Skeletal muscle tissue (tissue), 4 donors: ENCODE measurements around the gene PDE4B. TPM values are rescaled to one million over a fixed set of nuclear protein-coding genes. Genes with fewer than 3 reads are reported as not detected.
A peak's percentile ranks its signal among the peaks of the same experiment; 100 is the strongest.

Experiments
- H3K27ac ChIP-seq: one replicate; pipeline ENCODE4 v1.7.0; 2013; ENCODE audit warnings: mild to moderate bottlenecking, low read depth, low read length, inconsistent platforms
- H3K27me3 ChIP-seq, 3 donors: one replicate each; pipeline ENCODE4 v1.7.0; 2013; ENCODE audit warnings: low read length in 3 of 3; ENCODE audit not compliant: control insufficient read depth in 3 of 3, insufficient read depth in 3 of 3
- H3K36me3 ChIP-seq, 3 donors: one replicate each; pipeline ENCODE4 v1.7.0; 2013; ENCODE audit warnings: low read length in 3 of 3; ENCODE audit not compliant: control insufficient read depth in 3 of 3, insufficient read depth in 3 of 3
- H3K4me1 ChIP-seq, 3 donors: one replicate each; pipeline ENCODE4 v1.7.0; 2013; ENCODE audit warnings: low read length in 3 of 3, mild to moderate bottlenecking in 3 of 3; ENCODE audit not compliant: control insufficient read depth in 3 of 3, insufficient read depth in 3 of 3
- H3K4me3 ChIP-seq, 3 donors: one replicate each; pipeline ENCODE4 v1.7.0; 2013; ENCODE audit warnings: low read length in 3 of 3
- H3K9ac ChIP-seq, 3 donors: one replicate each; pipeline ENCODE4 v1.7.0; 2013; ENCODE audit warnings: low read length in 3 of 3, mild to moderate bottlenecking in 3 of 3, moderate library complexity in 2 of 3, low read depth in 1 of 3
- H3K9me3 ChIP-seq, 3 donors: one replicate each; pipeline ENCODE4 v1.7.0; 2013; ENCODE audit warnings: low read length in 3 of 3; ENCODE audit not compliant: control insufficient read depth in 3 of 3
- total RNA-seq: library from RNA; depleted of rRNA; stranded (reverse); fragments of >200 nt; gene quantifications from one replicate; pipeline ENCODE4 v1.2.3, GENCODE V29; 2014
- donor health status: Osteomylitis.

Gene PDE4B
- total RNA-seq, 1 donor from 2014 or later, result 26.6 TPM

GRCh38 chr1:66226985-66227384 is 434.3 kb downstream of the PDE4B start:
- no peak overlapping the region for H3K27ac ChIP-seq

DNA sequence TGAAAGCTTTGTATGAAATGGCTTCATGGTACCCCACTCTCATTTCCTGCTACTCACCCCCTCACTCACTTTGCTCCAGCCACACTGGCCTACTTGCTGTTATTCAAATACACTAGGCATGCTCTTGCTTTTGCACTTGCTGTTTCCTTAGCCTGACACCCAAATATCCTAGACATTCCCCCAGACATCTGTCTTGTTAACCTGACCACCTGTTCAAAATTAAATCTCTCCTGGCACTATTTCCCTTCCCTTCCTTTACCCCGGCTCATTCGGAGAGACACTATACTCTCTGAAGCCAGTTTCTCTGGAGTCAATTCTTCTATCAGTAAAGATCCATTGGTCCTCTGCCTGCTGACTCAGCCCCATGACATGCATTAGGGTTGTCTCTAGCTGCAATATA is 435.3 kb downstream of the PDE4B start:
- Histone ChIP-seq H3K9me3 (no peaks in the 10 kb centered on the region), H3K27ac (no peak overlapping the region), H3K4me1 (no peaks in the 10 kb centered on the region), H3K9ac (no peak overlapping the region), H3K36me3 (no peaks in the 10 kb centered on the region), H3K27me3 (no peaks in the 10 kb centered on the region), H3K4me3 (no peak overlapping the region)

More at GRCh38 chr1:66226985-66227384, 434.3 kb downstream of the PDE4B start:
- Histone ChIP-seq H3K9me3 (no peaks in the 10 kb centered on the region), H3K9ac (no peak overlapping the region), H3K36me3 (no peaks in the 10 kb centered on the region), H3K4me1 (no peaks in the 10 kb centered on the region), H3K4me3 (no peak overlapping the region), H3K27me3 (no peaks in the 10 kb centered on the region)

DNA sequence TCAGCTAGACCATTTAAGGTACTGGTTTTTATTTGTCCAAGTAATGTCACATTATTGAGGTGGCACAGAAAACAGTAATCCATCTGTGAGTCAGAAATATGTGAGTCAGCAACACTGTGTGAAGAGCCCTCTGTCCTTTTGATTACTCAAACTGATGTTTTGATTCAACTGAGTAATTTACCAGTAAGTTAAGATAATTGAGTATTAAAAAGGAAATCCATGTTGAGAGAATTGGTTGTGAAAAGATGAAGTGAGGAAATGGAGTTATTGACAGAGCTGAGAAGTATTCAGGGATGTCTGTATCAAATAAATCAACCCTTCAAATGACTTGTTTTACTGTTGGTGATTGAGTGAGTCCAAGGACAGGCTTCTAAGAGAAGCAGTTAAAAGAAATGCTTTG is 438.5 kb downstream of the PDE4B start:
- Histone ChIP-seq H3K4me3 (no peak overlapping the region), H3K27ac (no peak overlapping the region), H3K4me1 (no peaks in the 10 kb centered on the region), H3K36me3 (no peaks in the 10 kb centered on the region), H3K27me3 (no peaks in the 10 kb centered on the region), H3K9ac (no peak overlapping the region), H3K9me3 (no peaks in the 10 kb centered on the region)

DNA sequence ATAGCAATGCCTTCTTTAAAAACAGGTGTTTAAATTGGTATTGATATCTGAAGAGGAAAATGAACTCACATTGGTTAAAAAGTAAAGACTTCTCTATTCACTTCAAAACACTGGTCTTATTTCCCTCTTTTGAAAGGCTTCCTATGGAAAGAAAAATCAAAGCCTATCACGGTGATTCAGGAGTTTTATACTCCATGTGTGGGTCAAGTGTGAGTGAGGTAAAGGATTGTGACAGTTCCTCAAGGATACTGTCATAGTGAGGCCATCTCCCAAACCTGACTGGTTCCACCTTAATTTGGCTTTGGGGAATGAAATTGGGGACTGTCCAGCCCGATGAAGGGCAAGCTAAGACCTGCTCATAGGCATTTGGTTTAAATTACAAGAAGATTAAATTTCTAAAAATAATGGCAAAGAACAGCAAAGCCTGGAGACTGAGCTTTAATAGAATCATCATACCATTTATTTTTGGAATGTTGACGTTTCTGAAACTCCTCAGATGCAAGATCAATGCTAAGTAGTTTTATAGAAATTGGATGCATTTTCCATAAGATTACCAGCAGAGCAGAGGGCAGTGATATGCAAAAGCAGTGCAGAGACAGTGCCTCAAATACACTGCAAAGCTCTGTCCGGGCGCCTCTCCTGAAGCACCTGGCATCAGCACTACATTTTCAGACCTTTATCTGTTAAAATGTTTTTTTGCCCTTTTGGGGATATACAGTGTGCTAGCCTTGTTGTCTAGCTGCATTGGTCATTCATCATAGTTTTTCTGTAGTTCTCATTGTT is 439.2 kb downstream of the PDE4B start:
- no peak overlapping the region for H3K9ac ChIP-seq
- no peak overlapping the region for H3K27ac ChIP-seq
- no peaks in the 10 kb centered on the region for H3K4me1 ChIP-seq
- H3K27me3 ChIP-seq, result no peaks in the 10 kb centered on the region
- no peaks in the 10 kb centered on the region for H3K36me3 ChIP-seq
- H3K9me3 ChIP-seq, result no peaks in the 10 kb centered on the region
- H3K4me3 ChIP-seq, result no peak overlapping the region

DNA sequence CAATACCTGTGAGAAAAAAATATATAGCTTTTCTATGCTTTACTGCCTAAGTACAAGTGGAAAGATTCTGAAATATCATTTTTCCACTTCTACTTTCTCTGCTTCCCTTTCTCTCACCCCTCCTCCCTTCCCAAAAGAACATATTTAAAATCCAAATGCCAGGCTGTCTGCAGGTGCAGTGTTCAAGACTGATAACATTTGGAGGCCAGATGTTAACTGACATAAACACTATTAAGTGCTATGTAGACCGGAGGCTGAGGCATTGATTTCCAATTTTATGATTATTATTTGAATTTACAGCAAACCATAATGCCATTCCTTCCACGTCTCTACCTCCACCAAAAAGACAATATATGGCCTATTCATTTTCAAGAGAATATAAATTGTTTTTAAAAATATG is 444.3 kb downstream of the PDE4B start:
- H3K4me1 ChIP-seq, result no peaks in the 10 kb centered on the region
- no peaks in the 10 kb centered on the region for H3K9me3 ChIP-seq
- no peak overlapping the region for H3K27ac ChIP-seq
- H3K27me3 ChIP-seq, result no peaks in the 10 kb centered on the region
- H3K9ac ChIP-seq, result no peak overlapping the region
- no peaks in the 10 kb centered on the region for H3K36me3 ChIP-seq
- H3K4me3 ChIP-seq, result no peak overlapping the region

DNA sequence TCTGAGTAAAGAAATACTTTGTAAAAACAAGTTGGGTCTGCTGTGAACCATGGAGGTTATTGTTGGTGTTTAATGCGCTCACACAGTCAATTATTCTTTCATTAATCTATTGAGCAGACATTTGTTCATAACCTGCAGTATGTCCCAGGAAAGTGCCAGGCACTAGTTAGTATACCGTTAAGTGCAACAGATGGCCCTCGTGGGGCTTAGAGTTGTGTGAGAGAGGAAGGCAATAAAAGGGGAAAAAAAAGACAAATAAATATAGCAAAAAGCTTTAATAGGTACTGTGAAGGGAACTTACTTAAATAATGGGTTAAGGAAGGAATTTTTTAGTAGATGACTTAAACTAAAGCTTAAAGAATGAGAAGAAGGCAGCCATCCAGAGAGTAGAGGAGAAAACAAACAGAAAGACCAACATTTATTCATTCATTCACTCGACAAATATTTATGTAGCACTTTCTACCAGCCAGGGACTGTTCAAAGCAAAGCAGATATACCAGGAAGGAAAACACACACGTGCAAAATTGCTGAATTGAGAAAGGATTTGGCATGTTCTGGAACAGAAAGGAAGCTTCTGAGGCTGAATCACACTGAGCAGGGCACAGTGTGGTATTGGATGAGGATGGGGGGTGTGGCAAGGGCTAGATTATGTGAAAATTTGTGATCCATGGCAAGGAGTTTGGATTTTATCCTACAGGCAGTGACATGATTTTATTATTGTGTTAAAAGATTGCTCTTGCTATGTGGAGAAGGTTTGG is 445.2 kb downstream of the PDE4B start:
- no peak overlapping the region for H3K9ac ChIP-seq
- no peak overlapping the region for H3K27ac ChIP-seq
- no peaks in the 10 kb centered on the region for H3K36me3 ChIP-seq
- no peaks in the 10 kb centered on the region for H3K9me3 ChIP-seq
- H3K4me3 ChIP-seq, result no peak overlapping the region
- no peaks in the 10 kb centered on the region for H3K4me1 ChIP-seq
- no peaks in the 10 kb centered on the region for H3K27me3 ChIP-seq

DNA sequence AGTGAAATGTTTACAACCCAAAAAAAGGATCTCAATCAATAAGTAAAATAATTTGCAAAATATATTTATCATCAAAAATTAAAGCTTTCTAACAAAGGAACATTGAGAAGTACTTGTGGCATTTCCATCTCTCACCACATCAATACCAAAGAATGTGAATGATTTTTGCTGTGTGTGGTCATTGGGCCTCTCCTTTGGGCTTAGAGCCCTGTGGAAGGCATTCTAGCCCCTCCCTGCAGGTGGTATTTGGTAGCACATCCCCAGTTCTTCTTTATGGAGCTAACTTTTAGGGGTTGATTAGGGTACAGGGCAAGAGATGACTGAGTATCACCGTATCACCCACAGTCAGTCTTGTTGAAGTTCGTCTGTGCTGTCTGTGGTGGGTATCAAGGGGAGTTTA is 447.1 kb downstream of the PDE4B start:
- Histone ChIP-seq H3K4me1 (no peaks in the 10 kb centered on the region), H3K9ac (no peak overlapping the region), H3K36me3 (no peaks in the 10 kb centered on the region), H3K27me3 (no peaks in the 10 kb centered on the region), H3K9me3 (no peaks in the 10 kb centered on the region), H3K4me3 (no peak overlapping the region), H3K27ac (no peak overlapping the region)

DNA sequence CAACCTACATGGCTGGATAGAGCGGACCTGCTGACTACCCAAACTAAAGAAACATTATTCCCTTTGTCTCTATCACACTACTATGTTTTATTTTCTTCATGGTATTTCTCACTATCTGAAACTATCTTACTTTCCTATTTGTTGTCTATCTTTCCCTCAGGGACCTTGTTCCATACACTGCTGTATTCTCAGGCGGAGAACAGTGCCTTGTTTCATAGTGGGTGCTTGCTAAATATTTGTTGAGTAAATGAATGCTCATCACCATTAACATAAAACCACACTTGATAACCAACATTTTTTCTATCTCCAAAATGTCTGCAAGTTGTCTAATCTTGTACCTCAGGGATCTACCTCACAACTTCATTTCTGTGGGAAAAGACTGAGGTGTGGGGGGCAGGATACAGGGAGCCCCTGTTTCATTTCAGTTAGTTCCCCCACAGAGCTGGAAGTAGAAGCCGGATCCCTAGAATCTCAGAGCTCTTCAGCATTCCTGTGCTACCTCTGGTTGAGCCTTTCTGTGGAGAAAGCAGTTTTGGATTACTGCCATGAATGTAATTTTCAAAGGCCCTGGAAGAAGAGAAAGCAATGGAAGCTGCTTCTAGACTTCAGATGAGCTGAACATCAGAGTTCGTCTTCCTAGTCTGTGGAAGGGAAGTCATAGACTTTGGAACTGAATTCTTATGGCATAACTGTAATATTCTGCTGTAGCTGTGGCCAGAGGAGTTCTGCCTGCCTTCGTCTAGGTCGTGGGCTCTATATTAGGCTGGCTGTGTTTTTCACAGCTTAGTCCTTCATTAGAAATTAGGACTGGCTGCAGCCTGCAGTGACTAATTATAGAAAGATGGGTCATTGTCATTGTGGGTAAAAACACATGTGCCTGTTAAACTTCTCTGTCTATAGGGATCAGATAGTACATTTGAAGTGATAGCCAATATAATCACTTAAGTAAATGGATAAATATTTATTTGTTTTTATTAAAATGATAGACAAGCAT is 448.1 kb downstream of the PDE4B start:
- Histone ChIP-seq H3K4me1 (no peaks in the 10 kb centered on the region), H3K9me3 (no peaks in the 10 kb centered on the region), H3K4me3 (no peak overlapping the region), H3K36me3 (no peaks in the 10 kb centered on the region), H3K27me3 (no peaks in the 10 kb centered on the region), H3K27ac (no peak overlapping the region), H3K9ac (no peak overlapping the region)

GRCh38 chr1:66242646-66243547 is 450.2 kb downstream of the PDE4B start:
- peak overlapping the region in 1 of 3 donors; percentile 10 for H3K9ac ChIP-seq
- no peaks in the 10 kb centered on the region for H3K36me3 ChIP-seq
- H3K27ac ChIP-seq, result no peak overlapping the region
- no peaks in the 10 kb centered on the region for H3K27me3 ChIP-seq
- H3K9me3 ChIP-seq, result no peaks in the 10 kb centered on the region
- H3K4me3 ChIP-seq, result no peak overlapping the region
- no peaks in the 10 kb centered on the region for H3K4me1 ChIP-seq
